TTC549 (cell line): ENCODE results near the gene RNU6-1.
A peak's percentile ranks its signal among the peaks of the same experiment; 100 is the strongest.

Experiments used
- FAIRE-seq: peaks from 2 replicates; lab custom pipeline; 2012; peaks lifted over from hg19 to GRCh38; lab: Jason Lieb, UNC

RNU6-1 gene

GRCh38 chr15:67839929-67840748, at the start of gene RNU6-1:
RNU6-1 (minus strand) TSS chr15:67840045.
- peak; percentile 86 for FAIRE-seq

- no peak for FAIRE-seq
Measured at GRCh38 chr15:67887776-67888175, 47.9 kb upstream of the RNU6-1 start.

- no peak for FAIRE-seq
Measured at GRCh38 chr15:67885861-67886260, 46.0 kb upstream of the RNU6-1 start.

GRCh38 chr15:67885175-67885523, 45.3 kb upstream of the RNU6-1 start:
- no peak for FAIRE-seq

GRCh38 chr15:67884514-67885174, 44.8 kb upstream of the RNU6-1 start:
- FAIRE-seq, result no peak

GRCh38 chr15:67884009-67884408, 44.2 kb upstream of the RNU6-1 start:
- FAIRE-seq, result no peak

GRCh38 chr15:67883234-67883773, 43.5 kb upstream of the RNU6-1 start:
- FAIRE-seq, result no peak

GRCh38 chr15:67882487-67883233, 42.8 kb upstream of the RNU6-1 start:
- FAIRE-seq, result no peak

- FAIRE-seq, result no peak
Measured at GRCh38 chr15:67880651-67881182, 40.9 kb upstream of the RNU6-1 start.

GRCh38 chr15:67879440-67880129, 39.7 kb upstream of the RNU6-1 start:
- no peak for FAIRE-seq

- no peak for FAIRE-seq
Measured at GRCh38 chr15:67878712-67879206, 38.9 kb upstream of the RNU6-1 start.

- FAIRE-seq, result no peak
Measured at GRCh38 chr15:67873777-67874176, 33.9 kb upstream of the RNU6-1 start.

- FAIRE-seq, result no peak
Measured at GRCh38 chr15:67870868-67871408, 31.1 kb upstream of the RNU6-1 start.

GRCh38 chr15:67869701-67870100, 29.9 kb upstream of the RNU6-1 start:
- FAIRE-seq, result no peak

- no peak for FAIRE-seq
Measured at GRCh38 chr15:67865766-67866165, 25.9 kb upstream of the RNU6-1 start.

GRCh38 chr15:67865331-67865730, 25.5 kb upstream of the RNU6-1 start:
- no peak for FAIRE-seq

- no peak for FAIRE-seq
Measured at GRCh38 chr15:67863442-67863987, 23.7 kb upstream of the RNU6-1 start.

- FAIRE-seq, result no peak
Measured at GRCh38 chr15:67862750-67863441, 23.1 kb upstream of the RNU6-1 start.

- no peak for FAIRE-seq
Measured at GRCh38 chr15:67861983-67862382, 22.1 kb upstream of the RNU6-1 start.

GRCh38 chr15:67859331-67859946, 19.6 kb upstream of the RNU6-1 start:
- no peak for FAIRE-seq
